ENCODE results near the gene HYDIN. TPM values are rescaled to one million over a fixed set of nuclear protein-coding genes. Genes with fewer than 3 reads are reported as not detected.

The HYDIN gene
- total and polyA plus RNA-seq, 11 donors, result 0.26 to 5.4 (median 1.5) TPM

DNA sequence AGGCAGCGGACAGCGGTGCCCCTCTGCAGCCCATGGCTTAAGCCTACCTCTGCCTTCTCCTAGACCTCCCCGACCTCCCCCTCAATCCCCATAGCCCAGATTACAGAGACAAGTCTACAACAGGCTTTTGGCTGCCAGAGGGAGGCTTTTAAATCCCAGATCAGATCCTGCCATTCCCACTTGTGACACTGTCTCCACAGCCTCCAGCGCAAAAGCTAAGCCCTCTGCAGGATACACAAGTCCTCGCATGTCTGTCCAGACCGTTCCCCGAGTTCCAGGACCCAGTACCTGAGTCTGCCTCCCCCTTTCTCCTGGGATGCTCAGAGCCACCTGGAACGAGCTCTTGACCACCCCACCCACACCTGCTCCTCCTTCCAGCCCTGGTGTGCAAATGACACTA lies 460.8 kb downstream of the HYDIN start:
- no peaks in the 10 kb centered on the region for H3K27me3 ChIP-seq
- TF ChIP-seq POLR2A (IDR thresholded peaks at IDR 0.05), result no peak
- TF ChIP-seq, protein P1, sequence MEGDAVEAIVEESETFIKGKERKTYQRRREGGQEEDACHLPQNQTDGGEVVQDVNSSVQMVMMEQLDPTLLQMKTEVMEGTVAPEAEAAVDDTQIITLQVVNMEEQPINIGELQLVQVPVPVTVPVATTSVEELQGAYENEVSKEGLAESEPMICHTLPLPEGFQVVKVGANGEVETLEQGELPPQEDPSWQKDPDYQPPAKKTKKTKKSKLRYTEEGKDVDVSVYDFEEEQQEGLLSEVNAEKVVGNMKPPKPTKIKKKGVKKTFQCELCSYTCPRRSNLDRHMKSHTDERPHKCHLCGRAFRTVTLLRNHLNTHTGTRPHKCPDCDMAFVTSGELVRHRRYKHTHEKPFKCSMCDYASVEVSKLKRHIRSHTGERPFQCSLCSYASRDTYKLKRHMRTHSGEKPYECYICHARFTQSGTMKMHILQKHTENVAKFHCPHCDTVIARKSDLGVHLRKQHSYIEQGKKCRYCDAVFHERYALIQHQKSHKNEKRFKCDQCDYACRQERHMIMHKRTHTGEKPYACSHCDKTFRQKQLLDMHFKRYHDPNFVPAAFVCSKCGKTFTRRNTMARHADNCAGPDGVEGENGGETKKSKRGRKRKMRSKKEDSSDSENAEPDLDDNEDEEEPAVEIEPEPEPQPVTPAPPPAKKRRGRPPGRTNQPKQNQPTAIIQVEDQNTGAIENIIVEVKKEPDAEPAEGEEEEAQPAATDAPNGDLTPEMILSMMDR (IDR thresholded peaks at IDR 0.05), result no peak
- H3K9me3 ChIP-seq, result no peaks in the 10 kb centered on the region
- ATAC-seq (no peak), DNase-seq (no peak)
- WGBS, 4 donors, result 96 to 98% (median 96%) methylated on average over 8 of the region's 8 CpGs
- H3K27ac ChIP-seq, result no peak overlapping the region
- intact Hi-C loops (cut with DNase I), result loop anchor here (2.0 to 10.0 kb wide), 7 partner anchors 87 to 245 kb away; partner anchors contain the start of genes COG4 (in 3 of the 10) and SF3B3 (in 3 of the 10)
- H3K4me1 ChIP-seq, result peaks cover 0 to 5% (median 0%) of the 10 kb centered on the region in 12 donors
- peaks cover 0 to 80% (median 13%) of the 10 kb centered on the region in 9 donors for H3K36me3 ChIP-seq
- no peak overlapping the region for H3K4me3 ChIP-seq

DNA sequence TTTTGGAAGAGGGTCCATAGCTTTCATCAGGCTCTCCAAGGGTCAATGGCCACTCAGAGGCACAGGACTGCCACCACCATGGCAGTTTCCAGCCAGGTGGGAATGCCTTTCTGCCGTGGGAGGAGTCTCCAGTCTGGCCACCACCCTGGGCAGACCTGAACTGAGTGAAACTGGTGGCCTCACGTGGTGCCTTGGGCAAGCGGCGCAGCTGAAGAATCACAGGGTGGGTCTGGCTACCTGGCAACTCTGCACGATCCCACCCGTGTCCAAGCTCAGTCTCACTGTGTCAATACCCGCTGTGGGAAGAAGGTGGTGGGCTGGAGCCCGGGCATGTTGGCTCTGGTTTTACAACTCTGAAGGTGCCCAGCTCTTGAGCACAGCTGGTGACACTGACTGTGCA lies 461.4 kb downstream of the HYDIN start:
- intact Hi-C loops (cut with DNase I), result loop anchor here in 3 of 10 donors (2.0 to 10.0 kb wide), 3 partner anchors 87 to 234 kb away; no protein-coding TSS in a partner anchor
- ATAC-seq (no peak), DNase-seq (peak in 1 of 5 donors; percentile 5)
- TF ChIP-seq, protein P1 (IDR thresholded peaks at IDR 0.05), result no peak
- no peak for TF ChIP-seq POLR2A (IDR thresholded peaks at IDR 0.05)
- Histone ChIP-seq H3K27ac (no peak overlapping the region), H3K36me3 (peaks cover 0 to 82% (median 13%) of the 10 kb centered on the region in 9 donors), H3K4me3 (no peak overlapping the region), H3K27me3 (no peaks in the 10 kb centered on the region), H3K4me1 (peaks cover 0 to 5% (median 0%) of the 10 kb centered on the region in 12 donors), H3K9me3 (no peaks in the 10 kb centered on the region)
- WGBS, 4 donors, result 89 to 98% (median 95%) methylated on average over 8 of the region's 8 CpGs

DNA sequence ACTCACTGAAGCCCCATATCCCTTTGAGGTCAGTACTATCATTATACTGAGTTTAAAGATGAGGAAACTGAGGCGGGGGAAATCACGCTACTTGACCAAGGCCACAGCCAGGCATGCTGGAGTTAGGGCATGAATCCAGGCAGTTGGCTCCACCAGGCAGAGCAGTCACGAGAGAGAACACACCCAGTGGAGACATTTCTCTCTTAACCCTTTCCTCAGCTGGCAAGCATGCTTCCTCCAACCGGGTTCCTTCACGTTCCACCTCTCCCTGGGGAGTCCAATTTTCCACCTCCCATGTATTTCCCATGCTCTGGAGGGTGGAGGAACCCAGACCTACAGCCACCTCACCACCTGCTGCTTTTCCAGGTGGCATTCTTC lies 462.3 kb downstream of the HYDIN start:
- TF ChIP-seq POLR2A (IDR thresholded peaks at IDR 0.05), result no peak
- TF ChIP-seq, protein P1 (IDR thresholded peaks at IDR 0.05), result no peak
- Histone ChIP-seq H3K9me3 (no peaks in the 10 kb centered on the region), H3K4me3 (no peak overlapping the region), H3K36me3 (peaks cover 0 to 76% (median 13%) of the 10 kb centered on the region in 9 donors), H3K4me1 (peaks cover 0 to 5% (median 0%) of the 10 kb centered on the region in 12 donors), H3K27ac (no peak overlapping the region), H3K27me3 (no peaks in the 10 kb centered on the region)
- 47 to 73% (median 60%) methylated on average over 5 of the region's 5 CpGs for WGBS, 4 donors
- DNase-seq (peak in 1 of 5 donors; percentile 23), ATAC-seq (no peak)
- intact Hi-C loops (cut with DNase I), result loop anchor here in 3 of 10 donors (2.0 to 10.0 kb wide), 3 partner anchors 86 to 233 kb away; no protein-coding TSS in a partner anchor

DNA sequence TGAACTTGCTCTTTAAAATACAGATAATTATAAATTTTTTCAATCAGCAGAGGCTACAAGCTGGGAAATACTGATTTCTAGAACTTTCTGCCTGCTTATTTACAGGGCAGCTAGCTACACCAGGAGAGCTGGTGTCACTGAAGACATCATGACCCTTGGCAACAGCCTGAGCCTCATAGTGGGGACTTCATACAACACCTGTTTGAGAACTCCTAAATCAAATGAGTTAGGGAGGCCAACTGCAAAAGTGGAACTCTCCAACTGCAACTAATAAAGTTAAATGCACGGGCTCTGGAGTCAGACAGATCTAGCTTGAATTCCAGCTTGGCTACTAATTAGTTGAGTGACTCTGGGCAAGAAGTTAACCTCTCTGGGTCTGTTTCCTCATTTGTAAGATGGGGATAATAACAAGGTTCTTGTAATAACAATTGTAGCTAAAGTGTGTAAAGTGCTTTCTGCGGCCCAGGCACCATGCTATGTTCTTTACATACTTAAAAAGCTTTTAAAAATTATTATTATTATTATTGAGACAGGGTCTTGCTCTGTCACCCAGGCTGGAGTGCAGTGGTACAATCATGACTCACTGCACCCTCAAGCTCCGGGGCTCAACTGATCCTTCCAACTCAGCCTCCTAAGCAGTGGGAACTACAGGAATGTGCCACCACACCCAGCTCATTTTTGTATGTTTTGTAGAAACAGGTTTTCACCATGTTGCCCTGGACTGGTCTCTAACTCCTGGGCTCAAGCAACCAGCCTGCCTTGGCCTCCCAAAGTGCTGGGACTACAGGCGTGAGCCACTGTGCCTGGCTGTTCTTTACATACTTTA lies 462.9 kb downstream of the HYDIN start:
- no peak for TF ChIP-seq POLR2A (IDR thresholded peaks at IDR 0.05)
- Histone ChIP-seq H3K9me3 (no peaks in the 10 kb centered on the region), H3K27me3 (no peaks in the 10 kb centered on the region), H3K4me3 (no peak overlapping the region), H3K4me1 (peaks cover 0 to 5% (median 0%) of the 10 kb centered on the region in 12 donors), H3K27ac (no peak overlapping the region), H3K36me3 (peaks cover 0 to 74% (median 14%) of the 10 kb centered on the region in 9 donors)
- DNase-seq (peak in 1 of 5 donors; percentile 10), ATAC-seq (no peak)
- 90 to 96% (median 92%) methylated on average over 4 of the region's 4 CpGs for WGBS, 4 donors
- intact Hi-C loops (cut with DNase I), result loop anchor here in 3 of 10 donors (2.0 to 10.0 kb wide), 3 partner anchors 85 to 233 kb away; no protein-coding TSS in a partner anchor

Data from heart left ventricle (tissue), 16 donors.